Hair follicular keratinocyte (primary cell): ENCODE data around the gene BLVRB. TPM values are rescaled to one million over a fixed set of nuclear protein-coding genes. Genes with fewer than 3 reads are reported as not detected.

Experiments used
- total RNA-seq: library from RNA; depleted of rRNA; stranded (reverse); fragments of >200 nt; gene quantifications from 2 replicates; pipeline ENCODE4 v1.2.3, GENCODE V29; 2015

BLVRB gene
- 100 and 154 TPM in 2 replicates for total RNA-seq

GRCh38 chr19:40465557-40466218, at the start of gene BLVRB:
Gene BLVRB (minus strand): TSS chr19:40465745. CDS start chr19:40465688, 57 bp downstream.

GRCh38 chr19:40466985-40467734, 1.6 kb upstream of the BLVRB start, which contains the start of gene SPTBN4:
Gene SPTBN4 (plus strand): TSS chr19:40467001. CDS start chr19:40472622, 5,621 bp downstream.

GRCh38 chr19:40444000-40444824, 21.3 kb downstream of the BLVRB start, which contains the start of gene SERTAD3:
Gene SERTAD3 (minus strand): TSS chr19:40444335. CDS start chr19:40442080, 2,255 bp downstream.

GRCh38 chr19:40425450-40426287, 39.9 kb downstream of the BLVRB start, which contains the start of gene SERTAD1:
Gene SERTAD1 (minus strand): TSS chr19:40425992. CDS start chr19:40423546, 2,446 bp downstream.

GRCh38 chr19:40413291-40413845, 52.2 kb downstream of the BLVRB start, which contains the start of gene PRX:
Gene PRX (minus strand): TSS chr19:40413378. CDS start chr19:40407932, 5,446 bp downstream.

Other genes with a start within 250 kb of the BLVRB start
- not detected in 2 replicates for gene TTC9B, start 247.4 kb downstream of the BLVRB start, total RNA-seq
- gene CCNP, start 239.1 kb downstream of the BLVRB start, total RNA-seq: 0.47 and 0.95 TPM in 2 replicates
- 60.1 and 74.0 TPM in 2 replicates for gene AKT2, start 180.4 kb downstream of the BLVRB start, total RNA-seq
- gene C19orf47, start 117.3 kb downstream of the BLVRB start, total RNA-seq: 5.3 and 12.9 TPM in 2 replicates
- gene PLD3, start 117.0 kb downstream of the BLVRB start, total RNA-seq: 196 and 305 TPM in 2 replicates
- gene HIPK4, start 75.6 kb downstream of the BLVRB start, total RNA-seq: not detected in 2 replicates
- gene PRX, start 52.4 kb downstream of the BLVRB start, total RNA-seq: 0.99 and 2.5 TPM in 2 replicates
- 27.1 and 28.6 TPM in 2 replicates for gene SERTAD1, start 39.8 kb downstream of the BLVRB start, total RNA-seq
- 13.3 and 20.4 TPM in 2 replicates for gene SERTAD3, start 21.4 kb downstream of the BLVRB start, total RNA-seq
- 1.2 and 1.6 TPM in 2 replicates for gene SPTBN4, start 1.3 kb upstream of the BLVRB start, total RNA-seq
- 64.0 and 75.3 TPM in 2 replicates for gene SHKBP1, start 111.1 kb upstream of the BLVRB start, total RNA-seq
- 57.3 and 133 TPM in 2 replicates for gene LTBP4, start 135.6 kb upstream of the BLVRB start, total RNA-seq
- 6.9 and 8.9 TPM in 2 replicates for gene NUMBL, start 224.9 kb upstream of the BLVRB start, total RNA-seq